ENCODE data around the gene PLA2G4B. TPM values are rescaled to one million over a fixed set of nuclear protein-coding genes. Genes with fewer than 3 reads are reported as not detected.

Gene PLA2G4B
- total RNA-seq, 1 experiment from 2014 or later = 11.0 TPM

GRCh38 chr15:41887893-41888292, 49.2 kb downstream of the PLA2G4B start:
- no peak overlapping the region for H3K27ac Mint-ChIP-seq
- ChIA-PET CTCF (no interaction called here), POLR2A (no interaction called here)

GRCh38 chr15:41888662-41889253, 50.1 kb downstream of the PLA2G4B start:
- ATAC-seq (no peak), DNase-seq (ENCODE audit: low spot score) (no peak)
- ChIA-PET CTCF (no interaction called here), POLR2A (no interaction called here)
- H3K27me3 Mint-ChIP-seq (ENCODE audit: low read depth) = peaks cover 3% of the 10 kb centered on the region; the same call in 1 of the 2 replicates
- no peaks in the 10 kb centered on the region for H3K36me3 Mint-ChIP-seq
- no peak overlapping the region for H3K4me3 Mint-ChIP-seq
- TF ChIP-seq MAX (CRISPR knock-in tag; IDR thresholded peaks at IDR 0.05) (no peak), NFYB (CRISPR knock-in tag; conservative IDR thresholded peaks at IDR 0.05; ENCODE audit: low read depth) (no peak), KAT7 (CRISPR knock-in tag; IDR thresholded peaks at IDR 0.05; ENCODE audit: borderline replicate concordance) (no peak), GTF2I (CRISPR knock-in tag; conservative IDR thresholded peaks at IDR 0.05) (no peak), RORB (CRISPR knock-in tag; IDR thresholded peaks at IDR 0.05) (no peak)
- H3K27ac Mint-ChIP-seq = 0 out of 2 replicates have a peak overlapping the region, but pooled peaks have one; percentile 60
- no peaks in the 10 kb centered on the region for H3K9me3 Mint-ChIP-seq
- H3K4me1 Mint-ChIP-seq = no peaks in the 10 kb centered on the region

More at GRCh38 chr15:41887893-41888292, 49.2 kb downstream of the PLA2G4B start:
- no peak overlapping the region for H3K4me3 Mint-ChIP-seq
- H3K9me3 Mint-ChIP-seq = no peaks in the 10 kb centered on the region
- no peaks in the 10 kb centered on the region for H3K4me1 Mint-ChIP-seq
- peaks cover 9% of the 10 kb centered on the region for H3K27me3 Mint-ChIP-seq (ENCODE audit: low read depth)
- DNase-seq (ENCODE audit: low spot score) = no peak
- no peaks in the 10 kb centered on the region for H3K36me3 Mint-ChIP-seq
- TF ChIP-seq AFF4 (CRISPR knock-in tag; IDR thresholded peaks at IDR 0.05; ENCODE audit: borderline replicate concordance) (no peak), CTCF (IDR thresholded peaks at IDR 0.05) (no peak), FOXJ3 (CRISPR knock-in tag; IDR thresholded peaks at IDR 0.05; ENCODE audit: borderline replicate concordance) (no peak), ZBTB43 (CRISPR knock-in tag; IDR thresholded peaks at IDR 0.05) (no peak), GTF2I (CRISPR knock-in tag; conservative IDR thresholded peaks at IDR 0.05) (no peak)
- ATAC-seq = no peak

GRCh38 chr15:41890050-41890690, 51.5 kb downstream of the PLA2G4B start:
- Mint-ChIP-seq H3K36me3 (no peaks in the 10 kb centered on the region), H3K27ac (no peak overlapping the region), H3K4me3 (no peak overlapping the region), H3K4me1 (no peaks in the 10 kb centered on the region), H3K9me3 (no peaks in the 10 kb centered on the region), H3K27me3 (ENCODE audit: low read depth) (no peaks in the 10 kb centered on the region)
- ATAC-seq (no peak), DNase-seq (ENCODE audit: low spot score) (no peak)
- CTCF ChIA-PET = interaction anchor here (0.9 to 3.9 kb wide), 2 partner anchors 14 to 287 kb away, joined by 3 to 27 read pairs; no protein-coding TSS in a partner anchor
- POLR2A ChIA-PET = no interaction called here
- TF ChIP-seq EMX1 (CRISPR knock-in tag; IDR thresholded peaks at IDR 0.05) (no peak), SMAD3 (CRISPR knock-in tag; IDR thresholded peaks at IDR 0.05; ENCODE audit: borderline replicate concordance) (no peak), ZSCAN18 (CRISPR knock-in tag; IDR thresholded peaks at IDR 0.05) (no peak), CBFB (CRISPR knock-in tag; IDR thresholded peaks at IDR 0.05; ENCODE audit: low read depth) (no peak), ZMAT4 (CRISPR knock-in tag; IDR thresholded peaks at IDR 0.05) (no peak), USF2 (CRISPR knock-in tag; IDR thresholded peaks at IDR 0.05) (no peak), ZNF425 (CRISPR knock-in tag; conservative IDR thresholded peaks at IDR 0.05) (no peak)
